Liver (tissue), 3 donors: ENCODE measurements around the gene NPIPA3.
"Not testable (repeated sequence)": the region's sequence is repeated elsewhere in the genome, so short reads cannot be mapped to it uniquely, and the experiment has no call there.

Experiments
- GABPA ChIP-seq, 2 donors: IDR thresholded peaks in 1 of 2; conservative IDR thresholded peaks in 1 of 2; 2 replicates each; pipeline ENCODE4 v1.6.1; 2016; ENCODE audit warnings: antibody characterized with exemption in 2 of 2, mild to moderate bottlenecking in 1 of 2, moderate library complexity in 1 of 2
- JUND ChIP-seq, 2 donors: IDR thresholded peaks; 2 replicates each; pipeline ENCODE4 v1.6.1; 2016; ENCODE audit warnings: antibody characterized with exemption in 2 of 2
- RAD21 ChIP-seq, 2 donors: IDR thresholded peaks; 2 replicates each; pipeline ENCODE4 v1.6.1; 2016; ENCODE audit warnings: antibody characterized with exemption in 2 of 2, mild to moderate bottlenecking in 2 of 2
- TF ChIP-seq, protein P1 (sequence below): fragments of 150-350 bp; IDR thresholded peaks from 2 replicates; pipeline ENCODE4 v1.5.1; 2017; ENCODE audit warnings: improper control_type of control experiment, low read depth, low read length; ENCODE audit not compliant: missing input control
- TF ChIP-seq, protein P2 (sequence below): IDR thresholded peaks from 2 replicates; pipeline ENCODE4 v1.6.1; 2016; ENCODE audit warnings: antibody characterized with exemption, mild to moderate bottlenecking
- TF ChIP-seq, protein P3 (sequence below): IDR thresholded peaks from 2 replicates; pipeline ENCODE4 v1.6.1; 2016; ENCODE audit warnings: antibody characterized with exemption
- donor health status: healthy.
- donor health status: healthy.

DNA sequence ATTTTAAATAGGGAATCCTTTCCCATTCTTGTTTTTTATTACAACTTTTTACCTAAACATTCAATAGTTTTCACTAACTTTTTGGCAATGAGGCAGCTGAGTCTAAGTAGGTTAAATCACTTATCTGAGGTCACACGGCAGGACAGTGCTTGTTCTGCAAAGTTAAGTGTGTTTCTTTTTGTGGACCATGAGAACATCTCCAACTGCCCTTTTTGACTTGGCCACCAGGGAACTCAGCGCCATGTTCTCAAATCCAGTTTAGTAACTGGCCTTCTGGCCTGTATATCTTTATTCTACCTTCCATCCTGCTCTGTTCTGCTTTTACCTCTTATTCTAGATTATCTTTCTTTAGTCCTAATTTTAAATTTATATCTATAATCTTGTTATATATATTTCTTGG, 70.4 kb downstream of the NPIPA3 start:
- TF ChIP-seq, protein P1, sequence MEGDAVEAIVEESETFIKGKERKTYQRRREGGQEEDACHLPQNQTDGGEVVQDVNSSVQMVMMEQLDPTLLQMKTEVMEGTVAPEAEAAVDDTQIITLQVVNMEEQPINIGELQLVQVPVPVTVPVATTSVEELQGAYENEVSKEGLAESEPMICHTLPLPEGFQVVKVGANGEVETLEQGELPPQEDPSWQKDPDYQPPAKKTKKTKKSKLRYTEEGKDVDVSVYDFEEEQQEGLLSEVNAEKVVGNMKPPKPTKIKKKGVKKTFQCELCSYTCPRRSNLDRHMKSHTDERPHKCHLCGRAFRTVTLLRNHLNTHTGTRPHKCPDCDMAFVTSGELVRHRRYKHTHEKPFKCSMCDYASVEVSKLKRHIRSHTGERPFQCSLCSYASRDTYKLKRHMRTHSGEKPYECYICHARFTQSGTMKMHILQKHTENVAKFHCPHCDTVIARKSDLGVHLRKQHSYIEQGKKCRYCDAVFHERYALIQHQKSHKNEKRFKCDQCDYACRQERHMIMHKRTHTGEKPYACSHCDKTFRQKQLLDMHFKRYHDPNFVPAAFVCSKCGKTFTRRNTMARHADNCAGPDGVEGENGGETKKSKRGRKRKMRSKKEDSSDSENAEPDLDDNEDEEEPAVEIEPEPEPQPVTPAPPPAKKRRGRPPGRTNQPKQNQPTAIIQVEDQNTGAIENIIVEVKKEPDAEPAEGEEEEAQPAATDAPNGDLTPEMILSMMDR: not testable (repeated sequence)
- TF ChIP-seq, protein P2, sequence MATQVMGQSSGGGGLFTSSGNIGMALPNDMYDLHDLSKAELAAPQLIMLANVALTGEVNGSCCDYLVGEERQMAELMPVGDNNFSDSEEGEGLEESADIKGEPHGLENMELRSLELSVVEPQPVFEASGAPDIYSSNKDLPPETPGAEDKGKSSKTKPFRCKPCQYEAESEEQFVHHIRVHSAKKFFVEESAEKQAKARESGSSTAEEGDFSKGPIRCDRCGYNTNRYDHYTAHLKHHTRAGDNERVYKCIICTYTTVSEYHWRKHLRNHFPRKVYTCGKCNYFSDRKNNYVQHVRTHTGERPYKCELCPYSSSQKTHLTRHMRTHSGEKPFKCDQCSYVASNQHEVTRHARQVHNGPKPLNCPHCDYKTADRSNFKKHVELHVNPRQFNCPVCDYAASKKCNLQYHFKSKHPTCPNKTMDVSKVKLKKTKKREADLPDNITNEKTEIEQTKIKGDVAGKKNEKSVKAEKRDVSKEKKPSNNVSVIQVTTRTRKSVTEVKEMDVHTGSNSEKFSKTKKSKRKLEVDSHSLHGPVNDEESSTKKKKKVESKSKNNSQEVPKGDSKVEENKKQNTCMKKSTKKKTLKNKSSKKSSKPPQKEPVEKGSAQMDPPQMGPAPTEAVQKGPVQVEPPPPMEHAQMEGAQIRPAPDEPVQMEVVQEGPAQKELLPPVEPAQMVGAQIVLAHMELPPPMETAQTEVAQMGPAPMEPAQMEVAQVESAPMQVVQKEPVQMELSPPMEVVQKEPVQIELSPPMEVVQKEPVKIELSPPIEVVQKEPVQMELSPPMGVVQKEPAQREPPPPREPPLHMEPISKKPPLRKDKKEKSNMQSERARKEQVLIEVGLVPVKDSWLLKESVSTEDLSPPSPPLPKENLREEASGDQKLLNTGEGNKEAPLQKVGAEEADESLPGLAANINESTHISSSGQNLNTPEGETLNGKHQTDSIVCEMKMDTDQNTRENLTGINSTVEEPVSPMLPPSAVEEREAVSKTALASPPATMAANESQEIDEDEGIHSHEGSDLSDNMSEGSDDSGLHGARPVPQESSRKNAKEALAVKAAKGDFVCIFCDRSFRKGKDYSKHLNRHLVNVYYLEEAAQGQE: not testable (repeated sequence)
- TF ChIP-seq, protein P3, sequence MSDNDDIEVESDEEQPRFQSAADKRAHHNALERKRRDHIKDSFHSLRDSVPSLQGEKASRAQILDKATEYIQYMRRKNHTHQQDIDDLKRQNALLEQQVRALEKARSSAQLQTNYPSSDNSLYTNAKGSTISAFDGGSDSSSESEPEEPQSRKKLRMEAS: not testable (repeated sequence)
- not testable (repeated sequence) for TF ChIP-seq RAD21 (IDR thresholded peaks at IDR 0.05); JUND (IDR thresholded peaks at IDR 0.05); GABPA (IDR thresholded peaks at IDR 0.05 in 1 of 2, conservative IDR thresholded peaks at IDR 0.05 in 1 of 2)
